Mammary epithelial cell (primary cell): Measurements from ENCODE around the gene RNF126.

Experiments
- EZH2 ChIP-seq: IDR thresholded peaks from 2 replicates; pipeline ENCODE4 v1.6.1; 2012; ENCODE audit warnings: low read length, inconsistent platforms, borderline replicate concordance
- TF ChIP-seq, protein P1 (sequence below), 2 donors: IDR thresholded peaks in 1 of 2; conservative IDR thresholded peaks in 1 of 2; 2 replicates each; pipeline ENCODE4 v1.5.1; 2011 to 2012; ENCODE audit warnings: inconsistent platforms in 2 of 2, low read length in 2 of 2, mild to moderate bottlenecking in 2 of 2, control low read depth in 1 of 2, low read depth in 1 of 2; ENCODE audit not compliant: insufficient read depth in 1 of 2; ENCODE audit errors: extremely low read depth in 1 of 2

DNA sequence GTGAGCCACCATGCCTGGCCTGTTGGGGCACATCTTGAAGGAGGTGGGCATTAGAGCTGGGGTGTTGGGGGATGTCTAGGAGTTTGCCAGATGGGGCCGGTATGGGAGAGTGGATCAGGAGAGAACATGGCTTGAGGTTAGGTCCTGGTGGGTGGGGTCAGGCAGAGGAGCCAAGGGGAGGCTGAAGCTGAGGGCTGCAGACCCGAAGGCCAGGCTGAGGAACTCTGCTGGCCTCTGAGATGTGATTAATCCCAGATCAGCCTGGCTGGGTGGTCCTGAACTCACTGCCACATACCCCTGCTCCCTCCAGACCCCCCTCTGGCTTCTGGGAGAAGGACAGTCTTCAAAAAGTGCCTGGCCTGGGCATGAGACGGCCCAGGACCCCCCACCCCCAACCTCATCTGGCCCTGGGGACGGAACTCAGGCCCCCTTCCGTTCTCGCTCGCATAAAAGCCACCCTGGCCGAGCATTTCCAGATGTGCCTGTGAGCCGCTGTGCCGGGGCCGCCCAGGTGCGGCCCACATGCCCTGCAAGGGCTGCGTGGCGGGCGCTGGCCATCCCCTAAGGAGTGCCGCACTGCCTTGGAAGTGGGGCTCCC lies 15.9 kb upstream of the RNF126 start:
- TF ChIP-seq, protein P1, sequence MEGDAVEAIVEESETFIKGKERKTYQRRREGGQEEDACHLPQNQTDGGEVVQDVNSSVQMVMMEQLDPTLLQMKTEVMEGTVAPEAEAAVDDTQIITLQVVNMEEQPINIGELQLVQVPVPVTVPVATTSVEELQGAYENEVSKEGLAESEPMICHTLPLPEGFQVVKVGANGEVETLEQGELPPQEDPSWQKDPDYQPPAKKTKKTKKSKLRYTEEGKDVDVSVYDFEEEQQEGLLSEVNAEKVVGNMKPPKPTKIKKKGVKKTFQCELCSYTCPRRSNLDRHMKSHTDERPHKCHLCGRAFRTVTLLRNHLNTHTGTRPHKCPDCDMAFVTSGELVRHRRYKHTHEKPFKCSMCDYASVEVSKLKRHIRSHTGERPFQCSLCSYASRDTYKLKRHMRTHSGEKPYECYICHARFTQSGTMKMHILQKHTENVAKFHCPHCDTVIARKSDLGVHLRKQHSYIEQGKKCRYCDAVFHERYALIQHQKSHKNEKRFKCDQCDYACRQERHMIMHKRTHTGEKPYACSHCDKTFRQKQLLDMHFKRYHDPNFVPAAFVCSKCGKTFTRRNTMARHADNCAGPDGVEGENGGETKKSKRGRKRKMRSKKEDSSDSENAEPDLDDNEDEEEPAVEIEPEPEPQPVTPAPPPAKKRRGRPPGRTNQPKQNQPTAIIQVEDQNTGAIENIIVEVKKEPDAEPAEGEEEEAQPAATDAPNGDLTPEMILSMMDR (conservative IDR thresholded peaks at IDR 0.05 in 1 of 2, IDR thresholded peaks at IDR 0.05 in 1 of 2; ENCODE audit: extremely low read depth in 1 of 2, insufficient read depth in 1 of 2, low read depth in 1 of 2, low read length in 2 of 2): no peak
- TF ChIP-seq EZH2: no peak
